Fibroblast of skin of right quadriceps (primary cell): ENCODE data around the gene EPSTI1.
"Not testable (repeated sequence)": the region's sequence is repeated elsewhere in the genome, so short reads cannot be mapped to it uniquely, and the experiment has no call there.

Experiments used
- DNase-seq: peaks from one replicate; pipeline ENCODE4 v3.0.0-alpha.2; 2013

The EPSTI1 gene, protein sequence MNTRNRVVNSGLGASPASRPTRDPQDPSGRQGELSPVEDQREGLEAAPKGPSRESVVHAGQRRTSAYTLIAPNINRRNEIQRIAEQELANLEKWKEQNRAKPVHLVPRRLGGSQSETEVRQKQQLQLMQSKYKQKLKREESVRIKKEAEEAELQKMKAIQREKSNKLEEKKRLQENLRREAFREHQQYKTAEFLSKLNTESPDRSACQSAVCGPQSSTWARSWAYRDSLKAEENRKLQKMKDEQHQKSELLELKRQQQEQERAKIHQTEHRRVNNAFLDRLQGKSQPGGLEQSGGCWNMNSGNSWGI

DNA sequence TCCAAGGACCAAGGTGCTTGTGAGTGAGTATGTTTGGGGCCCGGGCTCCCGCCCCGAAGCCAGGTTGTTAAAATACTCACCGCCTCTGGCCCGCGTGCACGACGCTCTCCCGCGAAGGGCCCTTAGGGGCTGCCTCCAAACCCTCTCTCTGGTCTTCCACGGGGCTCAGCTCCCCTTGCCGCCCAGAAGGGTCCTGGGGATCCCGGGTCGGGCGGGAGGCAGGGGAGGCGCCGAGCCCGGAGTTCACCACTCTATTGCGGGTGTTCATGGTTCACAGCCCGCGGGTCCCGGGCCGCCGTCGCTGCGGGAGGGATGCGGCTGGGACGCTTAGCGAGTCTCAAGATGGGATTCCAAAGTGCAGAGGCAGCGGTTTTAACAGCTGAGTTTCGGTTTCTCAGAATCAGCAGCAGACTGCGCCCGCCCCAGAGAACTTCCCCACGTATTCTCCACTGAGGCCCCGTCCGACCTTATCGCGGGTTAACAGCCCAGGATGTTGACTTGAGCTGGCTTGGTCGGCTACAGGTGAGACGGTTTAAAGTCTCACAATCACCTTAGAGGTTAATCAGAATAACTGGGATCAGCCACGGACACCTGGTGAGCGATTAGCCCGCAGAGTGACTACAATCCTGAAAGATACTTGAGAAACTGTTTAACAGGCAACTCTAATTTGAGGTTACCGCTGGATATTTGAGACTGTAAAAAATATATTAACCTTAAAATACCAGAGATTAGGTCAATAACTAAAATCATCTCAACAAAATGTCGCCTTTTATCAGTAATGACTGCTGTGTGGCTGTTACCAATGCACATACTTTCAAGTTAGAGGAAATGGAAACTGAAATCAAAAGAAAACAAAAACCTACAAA lies at the start of gene EPSTI1:
TSS of gene EPSTI1 (minus strand) at position 344 of the 866 bp plus-strand sequence. CDS start at position 268, 76 bp downstream.
- DNase-seq, result peak; percentile 74

DNA sequence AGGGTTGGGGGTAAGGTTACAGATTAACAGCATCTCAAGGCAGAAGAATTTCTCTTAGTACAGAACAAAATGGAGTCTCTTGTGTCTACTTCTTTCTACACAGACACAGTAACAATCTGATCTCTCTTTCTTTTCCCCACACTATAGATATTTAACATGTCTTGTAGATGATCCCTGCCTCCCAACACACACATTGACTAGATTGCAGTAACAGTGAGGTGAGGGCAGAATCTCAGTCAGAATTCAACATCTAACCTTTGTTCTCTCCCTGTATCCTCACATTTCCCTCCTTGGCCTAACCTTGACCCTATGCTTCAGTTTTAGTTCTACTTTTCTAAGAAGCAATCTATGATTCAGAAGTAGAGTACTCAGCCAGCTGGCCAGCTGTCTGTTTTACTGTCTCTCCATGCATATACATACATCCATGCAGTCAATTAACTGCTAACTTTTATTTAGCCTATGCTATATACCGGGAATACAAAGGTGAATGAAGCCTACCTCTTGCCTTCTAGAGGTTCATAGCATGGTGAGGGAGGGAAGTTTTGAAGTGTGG lies 49.4 kb upstream of the EPSTI1 start:
- no peak for DNase-seq

DNA sequence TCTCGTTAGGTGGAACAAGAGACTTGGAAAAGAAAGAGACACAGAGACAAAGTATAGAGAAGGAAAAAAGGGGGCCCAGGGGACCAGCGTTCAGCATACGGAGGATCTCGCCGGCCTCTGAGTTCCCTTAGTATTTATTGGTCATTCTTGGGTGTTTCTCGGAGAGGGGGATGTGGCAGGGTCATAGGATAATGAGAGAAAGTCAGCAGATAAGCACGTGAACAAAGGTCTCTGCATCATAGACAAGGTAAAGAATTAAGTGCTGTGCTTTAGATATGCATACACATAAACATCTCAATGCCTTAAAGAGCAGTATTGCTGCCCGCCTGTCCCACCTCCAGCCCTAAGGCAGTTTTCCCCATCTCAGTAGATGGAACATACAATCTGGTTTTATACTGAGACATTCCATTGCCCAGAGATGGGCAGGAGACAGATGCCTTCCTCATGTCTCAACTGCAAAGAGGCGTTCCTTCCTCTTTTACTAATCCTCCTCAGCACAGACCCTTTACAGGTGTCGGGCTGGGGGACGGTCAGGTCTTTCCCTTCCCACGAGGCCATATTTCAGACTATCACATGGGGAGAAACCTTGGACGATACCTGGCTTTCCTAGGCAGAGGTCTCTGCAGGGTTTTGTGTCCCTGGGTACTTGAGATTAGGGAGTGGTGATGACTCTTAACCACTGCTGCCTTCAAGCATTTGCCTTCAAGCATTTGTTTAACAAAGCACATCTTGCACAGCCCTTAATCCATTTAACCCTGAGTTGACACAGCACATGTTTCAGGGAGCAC lies 48.7 kb upstream of the EPSTI1 start:
- DNase-seq, result not testable (repeated sequence)

DNA sequence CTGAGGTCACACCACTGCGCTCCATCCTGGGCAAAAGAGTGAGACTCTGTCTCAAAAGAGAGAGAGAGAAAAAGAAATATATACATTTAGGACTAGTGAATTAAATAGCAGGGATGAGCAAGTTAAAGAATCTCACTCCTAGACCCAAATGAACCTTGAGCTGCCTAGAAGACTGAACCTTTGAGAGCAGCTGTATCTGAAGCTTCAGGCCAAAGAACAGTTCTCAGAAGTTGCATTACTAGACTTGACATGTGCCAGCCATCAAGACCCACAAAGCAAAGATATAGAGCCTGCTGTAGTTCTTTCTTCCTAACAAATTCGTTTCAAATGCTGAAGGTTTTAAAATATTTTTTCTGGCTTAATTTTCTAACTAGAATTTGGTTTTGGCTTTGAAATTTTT lies 47.9 kb upstream of the EPSTI1 start:
- no peak for DNase-seq

DNA sequence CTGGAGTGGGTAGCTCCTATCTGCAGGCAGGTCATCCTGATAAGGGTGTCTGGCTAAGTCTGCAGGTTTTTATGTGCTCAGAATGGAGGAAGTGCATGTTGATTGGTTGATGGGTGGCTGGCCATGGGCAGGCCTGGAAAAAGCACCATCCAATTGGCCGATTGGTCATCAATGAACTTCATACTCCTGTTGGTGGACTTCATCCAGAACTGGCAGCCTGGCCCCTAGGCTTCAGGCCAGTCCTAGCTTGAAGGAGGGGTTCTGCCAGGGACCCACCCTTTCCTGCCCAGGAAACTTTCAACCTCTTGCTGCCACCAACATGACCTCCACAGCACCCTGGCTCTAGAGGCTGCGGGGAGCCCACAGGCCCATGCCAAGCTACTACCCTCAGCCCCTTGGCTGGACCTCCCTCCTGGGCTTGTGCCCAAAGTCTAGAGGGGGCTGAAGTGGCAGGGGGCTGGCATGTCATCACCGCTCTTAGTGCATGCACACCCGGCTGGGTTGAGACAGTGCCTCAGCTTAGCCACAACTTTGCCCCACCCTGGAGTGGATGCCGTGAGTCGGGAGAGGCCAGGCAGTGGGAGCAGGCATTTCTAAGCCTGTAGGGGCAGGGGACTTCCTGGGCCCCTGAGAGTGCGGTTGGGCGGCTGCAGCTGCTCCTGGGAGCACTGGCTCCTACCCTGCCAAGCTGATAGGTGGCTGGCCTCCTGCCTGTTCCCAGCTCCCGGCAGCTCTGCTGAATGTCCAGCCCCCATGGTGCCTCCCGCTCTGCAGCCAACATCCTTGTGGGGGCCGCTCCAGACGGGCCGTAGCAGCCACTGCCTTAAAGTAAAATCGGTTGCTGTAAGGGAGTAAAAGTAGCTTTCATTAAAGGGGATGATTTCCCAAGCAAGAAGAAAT lies 44.6 kb upstream of the EPSTI1 start:
- no peak for DNase-seq

DNA sequence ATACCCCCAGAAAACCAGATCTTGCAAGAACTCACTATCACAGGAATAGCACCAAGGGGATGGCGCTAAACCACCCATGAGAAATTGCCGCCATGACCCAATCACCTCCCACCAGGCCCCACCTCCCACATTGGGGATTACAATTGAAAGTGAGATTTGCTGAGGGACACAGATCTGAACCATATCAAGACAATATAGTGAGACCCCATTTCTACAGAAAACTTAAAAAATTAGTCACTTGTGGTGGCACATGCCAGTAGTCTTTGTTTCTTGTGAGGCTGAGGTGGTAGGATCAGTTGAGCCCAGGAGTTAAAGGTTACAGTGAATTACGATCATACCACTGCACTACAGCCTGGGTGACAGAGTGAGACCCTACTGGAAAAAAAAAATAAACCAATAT lies 41.0 kb upstream of the EPSTI1 start:
- no peak for DNase-seq

DNA sequence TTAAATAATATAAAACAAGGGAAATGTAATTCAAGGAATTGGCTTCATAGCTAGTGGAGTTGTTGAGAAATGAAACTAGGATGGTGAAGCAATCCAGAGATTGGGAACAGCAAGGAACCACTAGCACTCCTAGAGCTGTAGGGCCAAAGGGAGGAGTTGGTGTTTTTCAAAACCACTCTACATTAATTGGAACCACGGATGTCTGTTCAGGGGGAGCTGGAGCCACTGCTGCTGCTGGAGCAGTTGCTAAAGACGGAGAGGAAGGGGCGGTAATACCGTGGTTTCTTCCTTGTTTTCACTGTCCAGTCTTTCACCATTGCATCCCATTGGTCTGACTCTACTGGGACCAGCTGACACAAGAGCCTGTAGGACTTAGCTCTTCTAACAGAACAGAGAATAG lies 39.8 kb upstream of the EPSTI1 start:
- DNase-seq, result no peak

DNA sequence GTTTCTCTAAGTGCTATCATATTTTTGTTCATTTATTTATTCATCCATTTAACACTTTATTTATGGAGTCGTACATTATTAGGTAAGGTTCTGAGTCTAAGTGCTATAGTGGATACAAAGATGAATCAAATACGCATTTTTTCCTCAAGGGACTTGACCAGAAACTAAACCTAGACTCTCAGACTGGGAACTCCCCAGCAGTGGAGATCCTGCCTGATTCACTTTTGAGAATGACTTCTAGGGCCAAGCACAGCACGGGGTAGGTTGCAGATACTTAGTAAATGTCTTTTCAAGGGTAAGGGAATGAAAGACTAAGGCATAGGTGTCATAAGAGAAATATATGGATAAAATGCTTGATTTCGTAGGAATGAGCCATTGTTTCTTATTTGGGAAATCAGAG lies 38.5 kb upstream of the EPSTI1 start:
- DNase-seq, result peak; percentile 33

DNA sequence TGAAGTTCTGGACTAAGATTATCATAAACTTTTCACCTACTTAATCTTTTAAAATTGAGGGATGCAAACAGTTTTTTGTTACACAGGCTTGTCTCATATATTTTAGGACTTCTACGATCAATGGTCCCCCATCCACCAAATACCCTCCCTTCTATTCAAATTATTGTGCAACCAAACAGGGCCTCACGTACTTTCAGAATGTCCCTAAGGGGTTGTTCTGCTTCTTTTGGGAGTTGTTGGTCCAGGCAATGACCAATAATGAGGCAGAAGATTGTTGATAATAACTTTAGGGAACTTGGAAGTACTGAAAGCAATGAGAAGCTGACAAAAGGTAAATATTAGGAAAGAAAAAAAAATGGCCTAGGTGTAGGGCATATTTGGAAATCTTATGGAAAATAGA lies 34.2 kb upstream of the EPSTI1 start:
- no peak for DNase-seq

DNA sequence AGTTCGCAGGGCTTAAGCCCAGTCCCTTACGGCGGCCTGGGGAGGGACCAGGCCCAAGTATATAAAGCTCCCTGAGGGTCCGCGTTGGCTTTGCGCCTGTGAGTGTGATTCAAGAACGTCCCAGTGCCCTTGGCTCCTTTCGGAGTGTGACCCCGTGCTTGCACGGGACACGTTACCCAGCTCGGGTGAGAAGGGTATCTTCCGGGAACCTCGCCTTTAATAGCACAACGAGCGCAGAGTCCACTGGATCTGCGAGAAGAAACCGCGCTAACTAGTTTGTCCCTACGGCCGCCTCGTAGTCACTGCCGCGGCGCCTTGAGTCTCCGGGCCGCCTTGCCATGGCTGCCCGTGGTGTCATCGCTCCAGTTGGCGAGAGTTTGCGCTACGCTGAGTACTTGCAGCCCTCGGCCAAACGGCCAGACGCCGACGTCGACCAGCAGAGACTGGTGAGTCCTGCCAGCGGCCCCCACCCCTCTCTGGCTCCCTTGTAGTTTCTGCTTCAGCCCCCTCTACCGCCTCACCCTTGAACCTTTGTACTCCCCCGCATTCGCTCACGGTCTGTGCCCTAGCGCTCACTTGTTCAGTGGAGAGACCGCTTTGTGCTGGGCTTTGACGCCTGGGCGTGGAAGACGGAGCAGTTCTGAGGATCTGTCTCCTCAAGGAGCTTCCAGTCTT lies 31.4 kb upstream of the EPSTI1 start, which contains the start of gene DNAJC15:
TSS of gene DNAJC15 (plus strand) at position 298 of the 675 bp plus-strand sequence. CDS start at position 339, 41 bp downstream.
- DNase-seq, result peak; percentile 87

DNA sequence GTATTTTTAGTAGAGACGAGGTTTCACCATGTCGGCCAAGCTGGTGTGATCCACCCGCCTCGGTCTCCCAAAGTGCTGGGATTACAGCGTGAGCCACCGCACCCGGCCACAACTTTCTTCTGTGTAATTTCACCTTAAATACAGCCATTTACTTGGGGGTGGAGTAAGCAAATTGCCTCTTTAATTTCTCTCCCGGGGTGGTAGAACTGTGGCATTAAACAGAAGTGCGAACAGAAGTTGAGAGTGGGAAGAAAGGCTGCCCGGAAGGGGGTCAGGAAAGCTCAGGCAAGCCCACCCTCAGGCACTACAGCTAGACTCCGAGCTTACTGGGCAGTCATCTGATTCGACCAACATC lies 30.9 kb upstream of the EPSTI1 start:
- DNase-seq, result no peak

DNA sequence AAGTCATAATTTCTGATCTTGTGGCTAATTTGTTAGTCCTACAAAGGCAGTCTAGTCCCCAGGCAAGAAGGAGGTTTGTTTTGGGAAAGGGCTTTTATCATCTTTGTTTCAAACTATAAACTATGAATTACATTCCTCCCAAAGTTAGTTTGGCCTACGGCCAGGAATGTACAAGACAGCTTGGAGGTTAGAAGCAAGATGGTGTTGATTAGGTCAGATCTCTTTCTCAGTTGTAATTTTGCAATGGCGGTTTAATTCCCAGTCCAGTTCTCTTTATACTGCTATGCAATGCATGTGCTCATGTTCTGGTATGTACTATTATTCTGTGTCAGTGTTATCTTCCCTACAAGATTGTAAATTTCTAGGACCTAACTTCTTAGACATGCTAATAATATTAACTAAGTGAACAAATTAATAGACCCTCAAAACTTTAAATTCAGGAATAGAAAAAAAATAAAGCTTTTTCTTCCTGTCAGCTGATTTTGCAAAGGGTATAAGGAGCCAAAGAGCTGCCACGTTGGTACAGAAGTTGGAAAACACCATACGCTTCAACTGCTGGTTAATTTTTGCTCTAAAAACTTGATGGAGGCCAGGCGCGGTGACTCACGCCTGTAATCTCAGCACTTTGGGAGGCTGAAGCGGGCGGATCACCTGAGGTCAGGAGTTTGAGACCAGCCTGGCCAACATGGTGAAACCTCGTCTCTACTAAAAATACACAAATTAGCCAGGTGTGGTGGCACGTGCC lies 30.1 kb upstream of the EPSTI1 start:
- DNase-seq, result peak; percentile 95

DNA sequence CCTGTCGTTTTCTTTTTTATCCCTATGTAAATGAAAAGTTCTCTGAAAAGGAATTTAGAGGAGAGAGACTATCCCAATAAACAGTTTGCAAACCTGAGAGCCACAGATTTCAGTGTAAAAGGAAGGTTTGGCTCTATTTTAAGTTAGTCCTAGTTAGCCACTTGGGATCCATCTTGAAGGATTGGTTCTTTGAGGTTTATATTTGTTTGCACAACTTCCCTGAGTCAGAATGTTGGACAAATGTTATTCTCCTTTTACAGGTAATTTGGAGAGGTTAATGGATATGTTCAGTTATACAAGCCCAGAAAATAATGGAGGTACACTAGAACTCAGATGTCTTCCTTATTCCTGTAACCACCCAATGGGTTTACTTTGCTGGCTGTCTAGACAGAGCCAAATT lies 28.8 kb upstream of the EPSTI1 start:
- no peak for DNase-seq

DNA sequence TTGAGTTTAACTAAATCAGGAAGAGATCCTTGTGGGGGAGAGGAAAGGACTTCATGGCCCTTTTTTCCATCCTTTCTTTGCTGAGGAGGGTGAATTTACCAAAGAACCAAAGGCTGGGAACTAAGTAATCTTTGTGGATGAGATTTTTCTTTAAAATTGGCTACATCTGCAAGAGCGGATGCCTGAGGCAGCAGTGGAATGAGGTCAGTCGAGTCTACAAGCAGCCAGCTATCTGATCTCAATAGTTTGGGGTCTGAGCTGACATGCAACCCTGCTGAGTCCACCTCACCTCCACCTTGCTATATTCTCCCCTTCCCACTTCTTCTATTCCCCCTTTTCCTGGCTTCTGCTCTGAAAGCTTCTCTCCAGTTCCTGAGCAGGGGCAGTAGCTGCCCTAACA lies 27.8 kb upstream of the EPSTI1 start:
- peak; percentile 19 for DNase-seq

DNA sequence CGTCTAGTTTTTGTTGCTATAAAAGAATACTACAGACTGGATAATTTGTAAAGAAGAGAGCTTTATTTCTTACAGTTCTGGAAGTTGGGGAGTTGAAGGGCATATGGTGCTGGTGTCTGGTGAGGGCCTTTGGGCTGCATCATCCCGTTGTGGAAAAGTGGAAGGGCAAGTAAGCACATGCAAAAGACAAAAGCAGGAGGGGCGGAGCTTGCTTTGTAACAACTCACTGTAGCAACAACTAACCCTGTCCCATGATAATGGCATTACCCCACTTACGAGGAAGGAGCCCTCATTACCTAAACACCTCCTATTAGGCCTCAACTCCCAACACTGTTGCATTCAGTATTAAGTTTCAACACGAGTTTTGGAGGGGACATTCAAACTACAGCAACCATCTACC lies 24.2 kb upstream of the EPSTI1 start:
- no peak for DNase-seq

DNA sequence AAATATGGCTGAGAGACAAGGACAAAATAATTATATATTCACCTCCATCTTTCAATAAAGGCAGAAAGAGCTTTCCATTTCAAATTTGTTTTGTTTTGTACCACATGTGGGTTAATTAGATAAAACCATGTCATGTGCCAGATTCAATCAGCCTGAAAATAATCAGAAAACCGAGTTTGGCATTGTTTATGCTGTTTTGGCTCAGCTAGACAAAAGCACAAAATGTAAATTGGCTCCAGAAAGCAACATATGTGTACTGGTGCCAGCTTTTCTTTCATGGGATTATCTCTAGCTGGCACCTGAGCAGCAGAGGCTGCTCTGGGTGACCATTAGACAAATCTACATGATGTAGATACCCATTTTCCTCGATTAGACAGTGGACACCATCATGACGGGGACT lies 22.1 kb upstream of the EPSTI1 start:
- DNase-seq, result no peak

DNA sequence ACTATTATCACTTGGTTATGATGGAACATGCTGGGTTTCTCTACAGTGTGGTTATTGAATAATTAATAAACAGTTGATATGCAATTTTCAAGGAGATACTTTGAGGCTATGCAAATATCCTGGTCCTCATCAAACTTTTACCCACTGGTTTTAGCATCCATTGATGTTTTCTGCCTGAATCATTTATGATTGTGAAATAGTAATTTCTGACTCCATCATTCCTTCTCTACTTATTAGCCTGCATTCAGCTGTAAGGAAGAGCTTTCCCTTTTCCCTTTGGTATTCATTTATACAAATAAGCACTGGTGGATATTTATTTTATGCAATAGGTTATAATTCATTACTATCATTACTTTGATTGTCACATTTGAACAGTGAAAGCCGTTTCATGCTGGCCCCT lies 17.5 kb upstream of the EPSTI1 start:
- DNase-seq, result peak; percentile 71

DNA sequence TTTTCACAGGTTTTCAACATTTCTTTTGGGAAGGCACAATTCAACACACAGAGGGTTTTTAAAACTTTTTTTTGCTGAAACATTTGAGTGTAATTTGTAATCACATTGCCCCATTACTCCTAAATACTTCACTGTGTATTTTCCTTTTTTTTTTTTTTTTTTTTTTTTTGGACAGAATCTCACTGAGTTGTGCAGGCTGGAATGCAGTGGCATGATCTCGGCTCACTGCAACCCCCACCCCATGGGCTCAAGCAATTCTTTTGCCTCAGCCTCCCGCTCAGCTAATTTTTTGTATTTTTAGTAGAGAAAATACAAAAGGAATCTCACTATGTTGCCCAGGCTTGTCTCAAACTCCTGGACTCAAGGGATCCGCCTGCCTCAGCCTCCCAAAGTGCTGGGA lies 16.6 kb upstream of the EPSTI1 start:
- peak; percentile 66 for DNase-seq

DNA sequence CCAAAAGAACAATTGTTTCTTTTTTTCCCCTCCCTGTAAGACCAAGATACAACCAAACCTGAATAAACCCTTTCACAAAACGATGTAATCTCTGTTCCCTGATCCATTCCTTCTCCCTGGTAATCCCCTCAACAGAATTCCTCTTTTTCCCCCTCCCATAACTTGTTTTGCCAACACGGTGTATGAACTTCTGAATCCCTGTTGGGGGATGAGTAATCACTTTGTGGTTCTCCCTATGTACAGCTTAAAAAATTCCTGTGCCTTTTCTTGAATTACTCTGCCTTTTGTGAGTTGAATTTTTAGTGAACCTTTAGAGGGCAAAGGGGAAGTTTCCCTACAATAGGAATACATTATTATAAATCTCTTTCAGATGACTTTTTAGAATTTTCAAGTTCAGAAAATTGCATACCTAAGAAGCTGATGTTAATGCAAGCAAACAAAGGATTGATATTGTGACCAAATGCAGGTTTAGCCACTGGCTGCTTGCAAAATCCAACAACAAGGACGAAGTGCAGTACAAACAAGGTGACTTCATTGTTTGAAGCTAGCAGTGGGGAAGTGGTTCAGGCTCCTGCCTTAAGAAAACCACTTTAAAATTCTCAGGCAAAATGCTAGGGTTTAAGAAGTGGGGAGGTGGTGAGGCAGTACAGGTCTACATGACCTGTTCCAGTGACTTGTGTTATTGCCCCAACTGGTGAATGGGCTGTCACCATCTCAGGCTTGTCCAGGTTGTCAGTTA lies 15.0 kb upstream of the EPSTI1 start:
- peak; percentile 89 for DNase-seq
